GM21526 (cell line): ENCODE data around the gene RAC2.

Source experiments
- ATAC-seq: cut with Tn5 transposase; IDR thresholded peaks from one replicate; pipeline ENCODE4 v1.9.1; 2021; ENCODE audit warnings: moderate library complexity; ENCODE audit not compliant: unreplicated experiment, low FRiP score

The RAC2 gene

DNA sequence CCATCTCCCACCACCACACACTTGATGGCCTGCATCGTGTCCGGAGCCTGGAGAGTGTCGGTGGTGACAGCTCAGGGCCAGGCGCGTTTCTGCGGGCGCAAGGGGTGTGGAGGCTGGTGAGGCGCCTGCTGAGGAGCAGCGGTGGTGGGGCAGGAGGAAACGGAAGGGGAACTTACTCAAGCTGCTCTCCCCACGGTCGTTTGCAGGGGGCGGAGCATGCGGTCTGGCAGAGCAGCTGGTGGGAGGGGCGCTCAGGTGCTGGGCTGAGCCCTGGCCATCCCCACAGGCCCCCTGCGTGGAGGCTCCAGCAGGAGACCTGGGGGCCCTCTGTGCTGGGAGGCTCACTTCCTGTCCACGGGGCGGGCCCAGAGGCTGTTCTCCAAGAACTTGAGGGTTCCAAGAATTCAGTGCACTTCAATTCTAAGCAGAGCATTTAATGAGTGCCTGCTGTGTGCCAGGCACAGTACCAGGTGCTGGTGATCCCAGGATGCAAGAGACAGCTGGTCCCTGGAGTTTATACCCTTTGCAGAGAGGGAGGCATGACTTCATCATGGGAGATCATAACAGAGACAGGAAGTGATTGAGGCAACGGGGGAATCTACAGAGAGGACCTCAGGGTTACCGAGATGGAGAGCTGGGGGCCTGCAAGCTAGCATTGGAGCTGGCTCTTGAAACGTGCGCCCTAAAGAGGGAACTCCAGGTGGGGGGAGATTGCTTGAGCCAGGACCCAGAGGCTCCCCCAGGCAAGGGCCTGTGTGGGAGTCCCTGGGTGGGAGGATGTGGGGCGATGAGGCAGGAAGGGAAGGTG is at the start of gene RAC2:
Gene RAC2 (minus strand): TSS at position 156 of the 808 bp plus-strand sequence. CDS start 121 bp downstream, at position 35.
- ATAC-seq = no peak

DNA sequence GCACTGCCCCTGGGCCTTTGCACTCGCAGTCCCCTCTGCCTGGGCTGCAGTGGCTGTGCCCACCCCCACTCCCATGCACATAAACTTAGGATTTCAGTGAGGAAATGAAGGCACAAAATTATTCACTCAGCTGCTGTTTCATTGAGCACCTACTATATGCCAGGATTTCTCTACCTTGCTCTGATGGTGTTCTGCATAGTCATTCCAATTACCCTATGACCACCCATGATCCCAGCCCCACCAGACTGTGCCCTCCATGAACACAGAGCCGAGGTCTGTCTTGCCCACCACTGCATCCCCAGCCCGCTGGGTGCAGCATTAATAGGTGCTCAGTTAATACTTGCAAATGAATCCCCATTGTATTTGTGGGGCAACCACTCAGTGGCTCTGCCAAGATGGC is 49.1 kb upstream of the RAC2 start:
- ATAC-seq = no peak

- no peak for ATAC-seq
These were observed 48.6 kb upstream of the RAC2 start for GRCh38 chr22:37292641-37293040.

DNA sequence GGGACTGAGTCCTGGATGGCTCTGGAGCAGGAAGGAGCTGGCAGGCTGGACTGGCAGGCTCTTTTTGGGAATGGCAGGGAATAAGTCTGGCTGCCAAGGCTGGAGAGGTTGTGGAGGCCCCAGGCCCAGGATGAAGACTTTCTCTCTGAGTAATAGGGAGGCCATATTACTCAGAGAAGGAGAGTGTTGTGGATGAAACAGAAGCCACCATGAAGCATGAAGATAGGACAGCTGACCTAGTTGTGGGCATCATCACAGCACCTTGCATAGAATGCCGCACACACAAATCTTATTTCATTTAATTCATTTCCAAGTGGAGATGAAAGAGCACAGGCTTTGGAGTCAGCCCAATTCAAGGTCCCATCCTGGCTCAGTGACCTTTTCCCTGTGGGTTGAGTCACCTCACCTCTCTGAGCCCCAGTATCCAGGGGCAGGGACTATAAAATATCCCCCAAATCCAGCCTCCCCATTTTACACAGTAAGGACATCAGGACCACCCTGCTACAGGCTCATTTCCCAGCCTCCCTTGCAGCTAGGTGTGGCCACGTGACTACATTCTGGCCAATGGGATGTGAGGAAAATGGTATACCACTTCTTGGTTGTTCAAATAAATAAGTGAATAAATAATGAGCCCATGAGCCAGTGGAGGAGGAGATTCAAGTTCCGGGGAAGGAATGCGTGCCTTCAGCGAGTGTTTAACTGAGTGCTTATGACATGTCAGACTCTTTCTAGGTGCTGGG is 47.7 kb upstream of the RAC2 start:
- ATAC-seq = no peak

DNA sequence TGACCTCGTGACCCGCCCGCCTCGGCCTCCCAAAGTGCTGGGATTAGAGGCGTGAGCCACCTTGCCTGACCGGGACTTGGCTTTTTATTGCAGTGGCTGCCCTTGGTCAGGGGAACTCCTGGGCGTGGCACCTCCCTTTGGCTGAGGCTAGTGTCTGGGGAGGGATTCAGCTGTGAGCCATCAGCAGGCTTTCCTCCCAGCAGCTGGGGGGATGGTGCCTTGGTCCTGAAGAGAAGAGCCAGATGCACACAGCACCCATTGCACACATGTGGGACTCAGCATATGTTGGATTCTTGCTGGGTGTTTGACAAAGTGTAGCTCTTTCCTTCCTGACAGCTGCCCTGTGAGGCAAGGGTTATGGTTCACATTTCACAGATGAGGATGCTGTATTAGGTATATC is 46.7 kb upstream of the RAC2 start:
- no peak for ATAC-seq

DNA sequence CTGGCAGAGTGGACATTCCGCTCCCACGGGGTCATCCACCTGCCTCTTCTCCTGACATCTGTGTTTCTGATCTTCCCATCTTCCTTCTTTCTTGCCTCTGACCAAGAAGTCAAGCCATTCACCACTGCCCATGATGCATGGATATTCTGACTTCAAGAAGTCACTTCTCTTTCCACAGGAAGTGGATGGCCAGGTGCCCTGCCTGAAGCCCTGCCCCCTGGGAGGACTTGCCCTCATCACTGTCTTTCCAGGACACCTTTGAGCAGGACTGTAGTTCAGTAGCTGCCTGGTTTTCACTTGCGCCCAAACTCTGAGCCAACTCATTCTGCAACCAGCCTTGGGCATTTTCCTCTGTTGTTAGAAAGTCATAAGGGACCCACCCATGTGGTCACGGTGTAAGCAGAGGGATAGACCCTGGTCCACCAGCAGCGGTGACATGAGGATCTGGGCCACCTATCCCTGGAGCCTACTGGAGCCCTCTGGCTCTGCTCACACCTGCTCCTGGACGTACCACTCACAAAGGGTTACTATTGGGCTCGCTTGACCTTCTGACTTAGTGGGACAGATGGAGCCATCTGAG is 45.2 kb upstream of the RAC2 start:
- no peak for ATAC-seq

- no peak for ATAC-seq
These were observed 44.5 kb upstream of the RAC2 start for GRCh38 chr22:37288521-37288920.

DNA sequence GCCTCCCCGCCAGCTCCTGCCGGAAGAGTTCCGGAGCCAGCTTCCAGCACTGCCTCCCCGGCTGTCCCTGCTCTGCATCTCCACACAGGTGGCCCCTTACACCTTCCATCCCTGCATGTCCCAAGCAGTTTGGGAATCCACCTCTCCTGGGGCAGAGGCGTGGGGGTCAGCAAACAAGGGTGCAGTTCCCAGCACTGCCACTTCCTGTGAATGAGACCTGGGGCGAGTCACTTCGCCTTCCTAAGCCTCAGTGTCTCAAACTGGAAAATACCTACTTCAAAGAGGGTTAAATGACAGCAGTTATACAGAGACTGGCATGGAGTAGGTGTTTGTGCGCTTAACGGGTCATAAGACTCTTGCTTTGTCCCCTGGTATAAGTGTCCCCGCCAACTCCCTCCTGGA is 43.5 kb upstream of the RAC2 start:
- ATAC-seq = no peak

GRCh38 chr22:37285937-37286336 is 41.9 kb upstream of the RAC2 start:
- no peak for ATAC-seq

DNA sequence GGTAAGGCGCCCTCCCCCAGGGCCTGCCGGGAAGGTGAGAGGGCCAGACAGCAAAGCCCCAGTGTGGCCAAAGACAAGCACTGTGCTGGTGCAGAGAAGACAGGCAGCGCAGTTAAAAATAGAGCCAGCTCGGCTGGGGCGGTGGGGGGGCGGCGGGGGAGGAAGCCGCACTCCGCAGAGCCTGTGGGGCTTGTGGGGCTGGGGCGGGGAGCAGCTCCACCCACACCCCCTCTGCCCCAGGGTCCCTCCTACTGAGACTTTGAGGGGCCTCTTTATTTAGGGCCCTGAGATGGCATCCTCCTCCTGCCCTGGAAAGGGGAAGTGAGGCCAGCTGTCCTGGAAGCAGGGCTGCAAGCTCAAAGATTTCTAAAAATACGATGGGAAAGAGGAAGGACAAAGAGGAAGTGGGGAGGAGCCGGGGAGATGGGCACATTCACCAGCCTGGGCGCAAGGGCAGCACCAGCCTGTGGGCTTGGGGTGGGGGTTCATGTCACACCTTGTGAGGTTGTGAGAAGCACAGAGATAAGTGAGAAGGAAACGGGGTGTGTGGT is 40.8 kb upstream of the RAC2 start:
- no peak for ATAC-seq

- ATAC-seq = no peak
These were observed 40.2 kb upstream of the RAC2 start for GRCh38 chr22:37284126-37284804.

DNA sequence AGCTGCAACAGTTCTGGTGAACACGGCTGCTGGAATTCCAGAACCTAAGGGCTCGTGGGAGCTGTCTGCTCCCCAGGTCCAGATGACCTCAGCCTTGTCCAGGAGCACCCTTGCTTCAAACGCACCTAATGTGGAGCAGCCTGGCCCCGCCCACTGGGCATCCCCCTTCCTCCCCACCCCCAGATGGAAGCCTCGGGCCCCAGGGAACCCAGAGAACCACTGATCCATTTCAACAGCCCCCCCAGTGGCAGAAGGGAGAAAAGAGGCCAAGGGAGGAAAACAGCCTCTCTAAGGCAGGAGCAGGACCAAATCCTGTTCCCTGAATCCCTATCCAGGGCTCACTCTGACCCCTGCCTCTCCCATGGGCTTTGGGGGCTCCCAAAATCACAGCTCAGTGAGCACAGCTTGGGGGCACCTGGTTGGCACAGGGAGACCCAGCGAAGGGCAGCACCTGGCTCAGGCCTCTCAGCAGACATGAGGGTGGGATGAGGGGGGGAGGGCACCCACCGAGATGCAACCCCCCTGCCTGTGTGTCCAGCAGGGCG is 39.4 kb upstream of the RAC2 start:
- ATAC-seq = no peak

DNA sequence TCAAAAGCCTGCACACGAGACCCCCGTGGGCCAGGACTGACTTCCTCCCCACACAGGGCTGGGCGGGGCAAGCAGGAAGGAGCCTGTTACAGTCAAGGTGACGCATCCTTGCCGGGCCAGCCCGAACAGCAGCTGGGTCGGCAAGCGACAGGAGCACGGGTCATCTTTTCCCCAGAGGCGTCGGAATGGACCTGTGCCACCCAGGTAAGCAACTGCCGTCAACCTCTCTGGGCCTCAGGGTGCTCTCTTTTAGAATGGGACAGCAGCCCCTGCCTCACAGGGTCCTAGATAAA is 38.3 kb upstream of the RAC2 start, which contains the start of gene CYTH4:
Gene CYTH4 (plus strand): TSS at position 124 of the 293 bp plus-strand sequence. CDS start 62 bp downstream, at position 186.
- no peak for ATAC-seq

DNA sequence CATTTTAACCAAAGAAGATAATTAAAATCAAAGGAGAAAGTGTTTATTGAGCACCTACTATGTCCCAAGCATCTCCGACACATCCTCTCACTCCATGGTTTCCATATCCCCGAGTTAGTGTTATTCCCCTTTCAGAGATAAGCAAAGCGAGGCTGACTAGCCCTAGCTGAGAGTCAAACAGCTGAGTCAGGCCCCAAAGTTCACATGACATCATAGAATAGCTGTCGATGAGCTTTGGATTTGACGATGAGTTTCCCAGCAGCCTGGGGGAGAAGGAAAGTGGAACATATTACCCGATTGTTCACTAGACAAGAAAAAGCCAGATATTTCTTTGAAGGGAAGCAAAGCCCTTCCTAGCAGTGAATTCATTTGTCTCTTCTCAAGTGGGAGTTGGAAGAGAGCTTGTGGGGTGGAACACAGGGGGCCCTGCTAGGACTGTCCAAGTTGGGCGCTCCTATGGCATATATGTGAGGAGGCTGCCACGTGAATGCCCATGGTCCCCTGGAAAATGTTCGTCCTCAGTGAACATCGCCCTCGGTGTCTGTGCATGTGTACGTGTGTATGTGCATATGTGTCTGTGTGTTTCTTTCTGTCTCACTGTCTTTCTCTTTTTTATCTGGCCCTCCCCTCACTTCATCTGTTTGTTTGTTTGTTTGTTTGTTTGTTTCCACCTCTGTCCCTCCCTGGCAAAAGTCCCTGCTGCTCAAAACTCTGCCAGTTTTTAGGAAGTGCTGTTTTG is 37.7 kb upstream of the RAC2 start:
- no peak for ATAC-seq

- no peak for ATAC-seq
These were observed 37.1 kb upstream of the RAC2 start for GRCh38 chr22:37281195-37281594.

DNA sequence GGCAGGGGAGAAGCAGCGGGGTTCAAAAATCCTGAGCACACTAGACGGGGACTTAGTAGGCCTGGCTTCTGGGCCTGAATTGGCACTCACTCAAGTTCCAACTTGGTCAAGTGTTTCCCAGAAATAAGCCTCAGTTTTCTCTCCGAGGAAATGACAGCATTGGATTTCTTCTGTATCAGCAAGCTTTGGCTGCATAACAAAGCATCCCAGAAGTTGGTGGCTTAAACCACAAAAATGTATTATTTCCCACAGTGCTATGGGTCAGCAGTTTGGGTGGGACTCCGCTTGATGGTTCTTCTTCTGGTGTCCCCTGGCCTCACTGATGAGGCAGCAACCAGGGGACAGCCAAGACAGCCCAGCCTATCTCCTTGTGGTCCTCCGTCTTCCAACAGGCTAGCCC is 36.6 kb upstream of the RAC2 start:
- no peak for ATAC-seq

- ATAC-seq = no peak
These were observed 35.5 kb upstream of the RAC2 start for GRCh38 chr22:37279331-37280181.

GRCh38 chr22:37278261-37278660 is 34.2 kb upstream of the RAC2 start:
- ATAC-seq = no peak

GRCh38 chr22:37277384-37277783 is 33.3 kb upstream of the RAC2 start:
- no peak for ATAC-seq
